Measurements from ENCODE around the gene DMKN. TPM values are rescaled to one million over a fixed set of nuclear protein-coding genes. Genes with fewer than 3 reads are reported as not detected.

The DMKN gene
- total and polyA plus RNA-seq, 4 donors: 1.4 to 9.4 (median 2.4) TPM

- Histone ChIP-seq H3K4me3 (ENCODE audit: low read depth in 1 of 3, low read length in 3 of 3) (no peak overlapping the region), H3K4me1 (ENCODE audit: control insufficient read depth in 4 of 4, insufficient read depth in 4 of 4, low read length in 3 of 4) (peaks cover 0 to 15% (median 7%) of the 10 kb centered on the region in 4 donors), H3K27me3 (ENCODE audit: control insufficient read depth in 4 of 4, insufficient read depth in 4 of 4, low read length in 3 of 4) (no peaks in the 10 kb centered on the region), H3K27ac (ENCODE audit: low read depth in 1 of 2, low read length in 2 of 2) (no peak overlapping the region), H3K36me3 (ENCODE audit: control insufficient read depth in 4 of 4, insufficient read depth in 3 of 4, low read depth in 1 of 4, low read length in 3 of 4) (peaks cover 0 to 1% (median 0%) of the 10 kb centered on the region in 4 donors), H3K9me3 (ENCODE audit: control insufficient read depth in 4 of 4, low read length in 3 of 4) (no peaks in the 10 kb centered on the region), H3K9ac (ENCODE audit: low read depth in 1 of 2, low read length in 2 of 2) (no peak overlapping the region)
- 94% methylated on average over 10 of the region's 10 CpGs for WGBS
- TF ChIP-seq HNF4G (IDR thresholded peaks at IDR 0.05) (no peak), CTCF (IDR thresholded peaks at IDR 0.05; ENCODE audit: low read depth, low read length, missing input control) (no peak), TAF1 (conservative IDR thresholded peaks at IDR 0.05) (no peak), JUND (IDR thresholded peaks at IDR 0.05) (no peak), SP1 (IDR thresholded peaks at IDR 0.05) (no peak), YY1 (IDR thresholded peaks at IDR 0.05) (no peak), RAD21 (IDR thresholded peaks at IDR 0.05) (no peak), ZBTB33 (IDR thresholded peaks at IDR 0.05) (no peak), MAX (IDR thresholded peaks at IDR 0.05) (no peak), RXRA (IDR thresholded peaks at IDR 0.05) (no peak), ATF3 (IDR thresholded peaks at IDR 0.05) (no peak), NR2F2 (IDR thresholded peaks at IDR 0.05) (no peak), FOXA1 (IDR thresholded peaks at IDR 0.05) (no peak), REST (IDR thresholded peaks at IDR 0.05) (no peak), GABPA (IDR thresholded peaks at IDR 0.05 in 1 of 2, conservative IDR thresholded peaks at IDR 0.05 in 1 of 2) (no peak)
- DNase-seq (ENCODE audit: low spot score): no peak
Measured at GRCh38 chr19:35487656-35488182, 25.7 kb downstream of the DMKN start.

GRCh38 chr19:35486268-35486708 is 27.2 kb downstream of the DMKN start:
- Histone ChIP-seq H3K4me1 (ENCODE audit: control insufficient read depth in 4 of 4, insufficient read depth in 4 of 4, low read length in 3 of 4) (peaks cover 0 to 15% (median 7%) of the 10 kb centered on the region in 4 donors), H3K36me3 (ENCODE audit: control insufficient read depth in 4 of 4, insufficient read depth in 3 of 4, low read depth in 1 of 4, low read length in 3 of 4) (peaks cover 0 to 1% (median 0%) of the 10 kb centered on the region in 4 donors), H3K9me3 (ENCODE audit: control insufficient read depth in 4 of 4, low read length in 3 of 4) (no peaks in the 10 kb centered on the region), H3K27ac (ENCODE audit: low read depth in 1 of 2, low read length in 2 of 2) (no peak overlapping the region), H3K4me3 (ENCODE audit: low read depth in 1 of 3, low read length in 3 of 3) (no peak overlapping the region), H3K27me3 (ENCODE audit: control insufficient read depth in 4 of 4, insufficient read depth in 4 of 4, low read length in 3 of 4) (no peaks in the 10 kb centered on the region), H3K9ac (ENCODE audit: low read depth in 1 of 2, low read length in 2 of 2) (no peak overlapping the region)
- DNase-seq (ENCODE audit: low spot score): no peak
- TF ChIP-seq HNF4A (conservative IDR thresholded peaks at IDR 0.05) (peak; percentile 26 to 48), ZBTB33 (IDR thresholded peaks at IDR 0.05) (no peak)
- WGBS: 31% methylated on average over 3 of the region's 3 CpGs
